Measurements from ENCODE around the gene HERC5.

DNA sequence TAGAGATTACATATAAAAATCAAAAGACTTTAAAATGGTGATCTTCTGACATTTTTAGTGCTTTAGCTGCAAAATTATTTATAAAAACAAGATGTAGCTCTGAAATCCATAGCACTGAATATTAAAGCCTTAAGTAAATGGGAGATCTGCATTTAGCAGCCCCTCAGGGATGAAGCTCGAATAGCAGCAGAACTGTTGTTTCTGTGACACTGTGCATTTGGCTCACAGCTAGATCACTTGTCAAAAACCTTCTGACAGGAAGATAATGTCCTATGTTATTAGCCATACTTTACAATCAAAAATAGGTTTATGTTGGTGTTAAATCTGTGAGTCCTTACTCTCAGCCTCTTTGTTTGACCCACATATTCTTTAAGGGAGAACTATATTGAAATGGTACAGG is 80.8 kb downstream of the HERC5 start:
- TF ChIP-seq, protein P1, sequence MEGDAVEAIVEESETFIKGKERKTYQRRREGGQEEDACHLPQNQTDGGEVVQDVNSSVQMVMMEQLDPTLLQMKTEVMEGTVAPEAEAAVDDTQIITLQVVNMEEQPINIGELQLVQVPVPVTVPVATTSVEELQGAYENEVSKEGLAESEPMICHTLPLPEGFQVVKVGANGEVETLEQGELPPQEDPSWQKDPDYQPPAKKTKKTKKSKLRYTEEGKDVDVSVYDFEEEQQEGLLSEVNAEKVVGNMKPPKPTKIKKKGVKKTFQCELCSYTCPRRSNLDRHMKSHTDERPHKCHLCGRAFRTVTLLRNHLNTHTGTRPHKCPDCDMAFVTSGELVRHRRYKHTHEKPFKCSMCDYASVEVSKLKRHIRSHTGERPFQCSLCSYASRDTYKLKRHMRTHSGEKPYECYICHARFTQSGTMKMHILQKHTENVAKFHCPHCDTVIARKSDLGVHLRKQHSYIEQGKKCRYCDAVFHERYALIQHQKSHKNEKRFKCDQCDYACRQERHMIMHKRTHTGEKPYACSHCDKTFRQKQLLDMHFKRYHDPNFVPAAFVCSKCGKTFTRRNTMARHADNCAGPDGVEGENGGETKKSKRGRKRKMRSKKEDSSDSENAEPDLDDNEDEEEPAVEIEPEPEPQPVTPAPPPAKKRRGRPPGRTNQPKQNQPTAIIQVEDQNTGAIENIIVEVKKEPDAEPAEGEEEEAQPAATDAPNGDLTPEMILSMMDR (IDR thresholded peaks at IDR 0.05): no peak
- TF ChIP-seq ZFX (IDR thresholded peaks at IDR 0.05; ENCODE audit: borderline replicate concordance): no peak

All from 22Rv1 (cell line).